Stimulated activated naive CD8-positive, alpha-beta T cell treated with anti-CD3 and anti-CD28 coated beads, Interleukin-15, amount 100 ng/mL, for 72 hours (primary cell): ENCODE data around the gene NRK.
"Not testable (repeated sequence)": the region's sequence is repeated elsewhere in the genome, so short reads cannot be mapped to it uniquely, and the experiment has no call there.

Source experiments
- ATAC-seq: fragments of 150-1000 bp; cut with Tn5 transposase; 2 replicates; pipeline ENCODE4 v1.10.0; 2021; ENCODE audit warnings: mild to moderate bottlenecking, moderate library complexity
- DNase-seq, 2 donors: peaks; one replicate each; pipeline ENCODE4 v3.0.0; 2021 to 2022
- H3K27ac Mint-ChIP-seq, 2 donors: one replicate each; pipeline ENCODE4 v1.8.0; 2022; ENCODE audit warnings: mild to moderate bottlenecking in 2 of 2, mixed read lengths in 2 of 2, moderate library complexity in 2 of 2
- H3K27me3 Mint-ChIP-seq: one replicate; pipeline ENCODE4 v1.8.0; 2022; ENCODE audit warnings: mixed read lengths
- H3K4me1 Mint-ChIP-seq: one replicate; pipeline ENCODE4 v1.8.0; 2022; ENCODE audit warnings: mild to moderate bottlenecking, mixed read lengths
- H3K4me3 Mint-ChIP-seq, 2 donors: one replicate each; pipeline ENCODE4 v1.8.0; 2022; ENCODE audit warnings: mild to moderate bottlenecking in 2 of 2, mixed read lengths in 2 of 2, moderate library complexity in 1 of 2
- H3K9me3 Mint-ChIP-seq, 2 donors: one replicate each; pipeline ENCODE4 v1.8.0; 2022; ENCODE audit warnings: mixed read lengths in 2 of 2

NRK gene

GRCh38 chrX:105822138-105823091, at the start of gene NRK:
NRK (plus strand) TSS chrX:105822539; CDS start chrX:105822846, 307 bp downstream.
- Mint-ChIP-seq H3K4me3 (no peak within 1 kb of the TSS), H3K27ac (no peak within 1 kb of the TSS), H3K27me3 (peaks cover 37% of the 10 kb centered on the region), H3K4me1 (no peaks in the 10 kb centered on the region), H3K9me3 (no peaks in the 10 kb centered on the region)
- no peak for ATAC-seq
- no peak for DNase-seq

GRCh38 chrX:105773801-105774200, 48.5 kb upstream of the NRK start:
- ATAC-seq: no peak
- H3K9me3 Mint-ChIP-seq: no peaks in the 10 kb centered on the region
- no peak for DNase-seq
- no peak overlapping the region for H3K4me3 Mint-ChIP-seq
- no peak overlapping the region for H3K27ac Mint-ChIP-seq
- H3K27me3 Mint-ChIP-seq: no peaks in the 10 kb centered on the region
- no peaks in the 10 kb centered on the region for H3K4me1 Mint-ChIP-seq

- ATAC-seq (no peak), DNase-seq (no peak)
- Mint-ChIP-seq H3K4me1 (no peaks in the 10 kb centered on the region), H3K27ac (no peak overlapping the region), H3K4me3 (no peak overlapping the region), H3K27me3 (no peaks in the 10 kb centered on the region), H3K9me3 (no peaks in the 10 kb centered on the region)
These were observed 46.7 kb upstream of the NRK start for GRCh38 chrX:105775679-105776078.

- ATAC-seq: no peak
- Mint-ChIP-seq H3K27me3 (no peaks in the 10 kb centered on the region), H3K27ac (no peak overlapping the region), H3K4me3 (no peak overlapping the region), H3K9me3 (no peaks in the 10 kb centered on the region), H3K4me1 (no peaks in the 10 kb centered on the region)
- no peak for DNase-seq
These were observed 40.5 kb upstream of the NRK start for GRCh38 chrX:105781804-105782203.

GRCh38 chrX:105796877-105797276, 25.5 kb upstream of the NRK start:
- not testable (repeated sequence) for H3K4me3 Mint-ChIP-seq, ATAC-seq, DNase-seq, H3K27ac Mint-ChIP-seq, H3K4me1 Mint-ChIP-seq, H3K9me3 Mint-ChIP-seq, H3K27me3 Mint-ChIP-seq

GRCh38 chrX:105803891-105804290, 18.4 kb upstream of the NRK start:
- Mint-ChIP-seq H3K9me3 (peaks cover 0 to 12% of the 10 kb centered on the region in 2 donors), H3K27me3 (no peaks in the 10 kb centered on the region), H3K4me1 (no peaks in the 10 kb centered on the region), H3K27ac (no peak overlapping the region), H3K4me3 (no peak overlapping the region)
- DNase-seq (no peak), ATAC-seq (no peak)

GRCh38 chrX:105805655-105806054, 16.7 kb upstream of the NRK start:
- Mint-ChIP-seq H3K9me3 (peaks cover 0 to 12% of the 10 kb centered on the region in 2 donors), H3K27ac (peak overlapping the region in 1 of 2 donors; percentile 33)
- not testable (repeated sequence) for H3K27me3 Mint-ChIP-seq, ATAC-seq, DNase-seq, H3K4me1 Mint-ChIP-seq, H3K4me3 Mint-ChIP-seq

GRCh38 chrX:105816517-105816916, 5.8 kb upstream of the NRK start:
- H3K27me3 Mint-ChIP-seq: peaks cover 15% of the 10 kb centered on the region
- H3K4me3 Mint-ChIP-seq: no peak overlapping the region
- no peaks in the 10 kb centered on the region for H3K4me1 Mint-ChIP-seq
- no peak overlapping the region for H3K27ac Mint-ChIP-seq
- ATAC-seq (no peak), DNase-seq (no peak)
- no peaks in the 10 kb centered on the region for H3K9me3 Mint-ChIP-seq

GRCh38 chrX:105820247-105820646, 2.1 kb upstream of the NRK start:
- ATAC-seq (no peak), DNase-seq (no peak)
- H3K9me3 Mint-ChIP-seq: no peaks in the 10 kb centered on the region
- no peaks in the 10 kb centered on the region for H3K4me1 Mint-ChIP-seq
- peaks cover 37% of the 10 kb centered on the region for H3K27me3 Mint-ChIP-seq
- H3K4me3 Mint-ChIP-seq: no peak overlapping the region
- H3K27ac Mint-ChIP-seq: no peak overlapping the region

GRCh38 chrX:105821471-105822121, 743 bp upstream of the NRK start:
- DNase-seq (no peak), ATAC-seq (no peak)
- Mint-ChIP-seq H3K4me3 (no peak overlapping the region), H3K9me3 (no peaks in the 10 kb centered on the region), H3K27ac (no peak overlapping the region), H3K27me3 (peaks cover 37% of the 10 kb centered on the region), H3K4me1 (no peaks in the 10 kb centered on the region)

GRCh38 chrX:105823092-105823455, 735 bp downstream of the NRK start:
- Mint-ChIP-seq H3K27ac (no peak overlapping the region), H3K9me3 (no peaks in the 10 kb centered on the region), H3K4me3 (no peak overlapping the region), H3K4me1 (no peaks in the 10 kb centered on the region), H3K27me3 (peaks cover 37% of the 10 kb centered on the region)
- DNase-seq: no peak
- no peak for ATAC-seq

- H3K27ac Mint-ChIP-seq: no peak overlapping the region
- DNase-seq: no peak
- H3K9me3 Mint-ChIP-seq: no peaks in the 10 kb centered on the region
- ATAC-seq: no peak
- H3K4me3 Mint-ChIP-seq: no peak overlapping the region
- H3K27me3 Mint-ChIP-seq: no peaks in the 10 kb centered on the region
- no peaks in the 10 kb centered on the region for H3K4me1 Mint-ChIP-seq
These were observed 6.7 kb downstream of the NRK start for GRCh38 chrX:105829011-105829410.

GRCh38 chrX:105837232-105837631, 14.9 kb downstream of the NRK start:
- Mint-ChIP-seq H3K9me3 (no peaks in the 10 kb centered on the region), H3K4me1 (no peaks in the 10 kb centered on the region), H3K4me3 (no peak overlapping the region), H3K27ac (no peak overlapping the region), H3K27me3 (no peaks in the 10 kb centered on the region)
- ATAC-seq (no peak), DNase-seq (no peak)

- Mint-ChIP-seq H3K27me3 (no peaks in the 10 kb centered on the region), H3K27ac (no peak overlapping the region), H3K9me3 (no peaks in the 10 kb centered on the region), H3K4me1 (no peaks in the 10 kb centered on the region), H3K4me3 (no peak overlapping the region)
- DNase-seq: no peak
- no peak for ATAC-seq
These were observed 23.3 kb downstream of the NRK start for GRCh38 chrX:105845631-105846030.

GRCh38 chrX:105850100-105850499, 27.8 kb downstream of the NRK start:
- not testable (repeated sequence) for H3K4me3 Mint-ChIP-seq, H3K27me3 Mint-ChIP-seq, DNase-seq, ATAC-seq, H3K9me3 Mint-ChIP-seq, H3K27ac Mint-ChIP-seq, H3K4me1 Mint-ChIP-seq

GRCh38 chrX:105865709-105866108, 43.4 kb downstream of the NRK start:
- Mint-ChIP-seq H3K4me3 (no peak overlapping the region), H3K27me3 (no peaks in the 10 kb centered on the region), H3K4me1 (no peaks in the 10 kb centered on the region), H3K27ac (no peak overlapping the region), H3K9me3 (no peaks in the 10 kb centered on the region)
- ATAC-seq (no peak), DNase-seq (no peak)
